GM19463 (cell line): ENCODE results near the gene SPATA13.

ENCODE experiments used
- ATAC-seq: cut with Tn5 transposase; IDR thresholded peaks from one replicate; pipeline ENCODE4 v1.9.1; 2021; ENCODE audit warnings: mild to moderate bottlenecking, moderate library complexity; ENCODE audit not compliant: unreplicated experiment

The SPATA13 gene

GRCh38 chr13:24221007-24221406 is 60.5 kb downstream of the SPATA13 start:
- ATAC-seq: no peak

GRCh38 chr13:24222756-24223155 is 62.2 kb downstream of the SPATA13 start:
- no peak for ATAC-seq

- ATAC-seq: peak; percentile 58
These were observed 63.1 kb downstream of the SPATA13 start for GRCh38 chr13:24223341-24224231.

GRCh38 chr13:24224232-24224680 is 63.7 kb downstream of the SPATA13 start:
- peak; percentile 14 for ATAC-seq

GRCh38 chr13:24225062-24225461 is 64.5 kb downstream of the SPATA13 start:
- no peak for ATAC-seq

- ATAC-seq: no peak
These were observed 65.4 kb downstream of the SPATA13 start for GRCh38 chr13:24225930-24226329.

GRCh38 chr13:24226762-24227161 is 66.2 kb downstream of the SPATA13 start:
- ATAC-seq: no peak

- ATAC-seq: no peak
These were observed 68.4 kb downstream of the SPATA13 start for GRCh38 chr13:24228852-24229458.

- no peak for ATAC-seq
These were observed 70.0 kb downstream of the SPATA13 start for GRCh38 chr13:24230428-24231072.

GRCh38 chr13:24231377-24231776 is 70.9 kb downstream of the SPATA13 start:
- ATAC-seq: no peak

GRCh38 chr13:24232037-24232436 is 71.5 kb downstream of the SPATA13 start:
- ATAC-seq: no peak

GRCh38 chr13:24232474-24232873 is 72.0 kb downstream of the SPATA13 start:
- ATAC-seq: no peak

- no peak for ATAC-seq
These were observed 72.9 kb downstream of the SPATA13 start for GRCh38 chr13:24233351-24233901.

- ATAC-seq: no peak
These were observed 73.8 kb downstream of the SPATA13 start for GRCh38 chr13:24234200-24234915.

- ATAC-seq: no peak
These were observed 76.8 kb downstream of the SPATA13 start for GRCh38 chr13:24237356-24237755.

- ATAC-seq: no peak
These were observed 80.8 kb downstream of the SPATA13 start for GRCh38 chr13:24241336-24241735.

- ATAC-seq: no peak
These were observed 81.6 kb downstream of the SPATA13 start for GRCh38 chr13:24242100-24242499.

- no peak for ATAC-seq
These were observed 82.8 kb downstream of the SPATA13 start for GRCh38 chr13:24243302-24243701.

GRCh38 chr13:24244802-24245201 is 84.3 kb downstream of the SPATA13 start:
- ATAC-seq: no peak

- ATAC-seq: no peak
These were observed 86.5 kb downstream of the SPATA13 start for GRCh38 chr13:24247016-24247415.

GRCh38 chr13:24249624-24250023 is 89.1 kb downstream of the SPATA13 start:
- ATAC-seq: no peak
